ENCODE data around the gene IGF2. TPM values are rescaled to one million over a fixed set of nuclear protein-coding genes. Genes with fewer than 3 reads are reported as not detected.

The IGF2 gene
- total RNA-seq, 1 donor from 2014 or later, result 21.5 TPM

DNA sequence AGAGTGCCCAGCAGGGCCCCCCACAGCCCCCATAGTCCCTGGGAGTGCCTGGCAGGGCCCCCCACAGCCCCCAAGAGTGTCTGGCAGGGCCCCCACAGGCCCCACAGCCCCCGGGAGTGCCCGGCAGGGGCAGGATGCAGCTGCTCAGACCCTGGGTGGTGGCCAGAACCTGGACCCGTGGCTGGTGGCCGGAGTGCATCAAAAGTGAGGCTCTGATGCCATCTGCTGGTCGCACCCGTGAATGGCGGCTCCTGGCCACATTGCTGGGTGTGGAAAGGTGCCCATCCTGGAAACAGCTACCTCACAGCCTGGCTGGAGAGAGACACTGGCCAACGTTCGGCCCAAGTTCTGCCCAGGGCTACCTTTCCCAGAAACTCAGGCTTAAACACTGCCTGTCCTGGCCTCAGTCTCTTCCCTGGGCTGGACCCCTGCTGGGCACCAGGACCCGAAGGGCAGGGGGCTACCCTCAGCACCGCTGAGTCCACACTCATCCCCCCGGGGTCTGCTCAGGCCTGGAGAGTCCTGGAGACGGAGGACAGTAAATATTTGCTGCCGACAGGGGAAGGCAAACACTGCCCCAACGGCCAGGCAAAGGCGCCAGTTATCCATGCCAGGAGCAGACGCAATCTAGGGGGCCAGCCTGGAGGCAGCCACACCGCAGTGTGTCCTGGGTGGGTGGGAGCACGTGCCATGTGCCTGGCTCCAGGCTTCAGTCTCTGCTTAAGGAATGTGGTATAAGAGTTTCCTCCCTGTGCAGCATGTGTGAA, 17.4 kb upstream of the IGF2 start:
- Mint-ChIP-seq H3K4me3 (ENCODE audit: unreplicated experiment) (no peak overlapping the region), H3K27me3 (ENCODE audit: unreplicated experiment) (peaks cover 2% of the 10 kb centered on the region), H3K9me3 (ENCODE audit: unreplicated experiment) (peaks cover 2% of the 10 kb centered on the region), H3K4me1 (ENCODE audit: low read depth, unreplicated experiment) (no peaks in the 10 kb centered on the region), H3K36me3 (ENCODE audit: unreplicated experiment) (no peaks in the 10 kb centered on the region), H3K27ac (ENCODE audit: unreplicated experiment) (no peak overlapping the region)
- TF ChIP-seq, protein P1, sequence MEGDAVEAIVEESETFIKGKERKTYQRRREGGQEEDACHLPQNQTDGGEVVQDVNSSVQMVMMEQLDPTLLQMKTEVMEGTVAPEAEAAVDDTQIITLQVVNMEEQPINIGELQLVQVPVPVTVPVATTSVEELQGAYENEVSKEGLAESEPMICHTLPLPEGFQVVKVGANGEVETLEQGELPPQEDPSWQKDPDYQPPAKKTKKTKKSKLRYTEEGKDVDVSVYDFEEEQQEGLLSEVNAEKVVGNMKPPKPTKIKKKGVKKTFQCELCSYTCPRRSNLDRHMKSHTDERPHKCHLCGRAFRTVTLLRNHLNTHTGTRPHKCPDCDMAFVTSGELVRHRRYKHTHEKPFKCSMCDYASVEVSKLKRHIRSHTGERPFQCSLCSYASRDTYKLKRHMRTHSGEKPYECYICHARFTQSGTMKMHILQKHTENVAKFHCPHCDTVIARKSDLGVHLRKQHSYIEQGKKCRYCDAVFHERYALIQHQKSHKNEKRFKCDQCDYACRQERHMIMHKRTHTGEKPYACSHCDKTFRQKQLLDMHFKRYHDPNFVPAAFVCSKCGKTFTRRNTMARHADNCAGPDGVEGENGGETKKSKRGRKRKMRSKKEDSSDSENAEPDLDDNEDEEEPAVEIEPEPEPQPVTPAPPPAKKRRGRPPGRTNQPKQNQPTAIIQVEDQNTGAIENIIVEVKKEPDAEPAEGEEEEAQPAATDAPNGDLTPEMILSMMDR (IDR thresholded peaks at IDR 0.05; ENCODE audit: partially characterized antibody, unreplicated experiment), result peak; percentile 90
- peak; percentile 91 for DNase-seq

DNA sequence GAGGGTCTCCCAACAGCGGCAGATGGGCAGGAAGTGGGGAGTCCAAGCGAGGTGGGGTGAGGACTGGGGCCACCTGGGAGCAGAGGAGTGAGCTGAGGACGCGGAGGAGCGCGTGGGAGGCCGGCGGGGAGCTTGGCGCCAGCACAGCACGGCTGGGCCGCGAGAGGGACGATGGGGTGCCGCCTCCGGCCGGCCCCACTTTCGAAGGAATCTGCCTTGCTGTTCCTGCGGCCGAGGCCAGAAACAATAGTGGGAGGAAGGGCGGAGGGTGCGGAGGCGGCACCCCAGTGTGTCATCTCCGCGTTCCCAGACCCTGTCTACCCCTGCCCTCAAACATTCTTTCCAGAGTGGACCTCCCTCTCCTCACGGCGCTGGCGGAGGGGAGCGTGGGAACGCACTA, 16.3 kb upstream of the IGF2 start:
- no peak overlapping the region for H3K4me3 Mint-ChIP-seq (ENCODE audit: unreplicated experiment)
- peaks cover 2% of the 10 kb centered on the region for H3K9me3 Mint-ChIP-seq (ENCODE audit: unreplicated experiment)
- H3K27ac Mint-ChIP-seq (ENCODE audit: unreplicated experiment), result no peak overlapping the region
- no peak for DNase-seq
- TF ChIP-seq, protein P1 (IDR thresholded peaks at IDR 0.05; ENCODE audit: partially characterized antibody, unreplicated experiment), result no peak
- peaks cover 5% of the 10 kb centered on the region for H3K27me3 Mint-ChIP-seq (ENCODE audit: unreplicated experiment)
- no peaks in the 10 kb centered on the region for H3K36me3 Mint-ChIP-seq (ENCODE audit: unreplicated experiment)
- peaks cover 4% of the 10 kb centered on the region for H3K4me1 Mint-ChIP-seq (ENCODE audit: low read depth, unreplicated experiment)

DNA sequence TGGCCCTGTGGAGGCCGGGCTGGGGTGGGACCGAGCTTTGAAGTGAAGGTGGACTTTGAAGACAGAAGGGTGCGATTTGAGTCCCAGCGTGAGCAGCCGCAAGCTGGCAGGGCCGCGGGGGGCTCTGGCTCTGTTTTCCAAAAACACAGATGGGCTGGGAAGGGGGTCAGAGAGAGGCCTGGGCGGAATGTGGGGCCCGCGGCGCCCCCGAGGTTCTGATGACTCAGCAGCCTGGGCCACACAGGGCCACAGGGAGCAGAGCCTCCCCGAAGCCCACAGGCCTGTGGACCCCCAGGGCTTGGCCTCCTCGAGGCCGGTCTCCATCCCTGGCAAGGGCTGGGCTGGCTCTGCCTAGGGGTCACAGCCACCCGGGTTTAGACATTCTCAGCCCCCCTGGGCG, 15.7 kb upstream of the IGF2 start:
- Mint-ChIP-seq H3K9me3 (ENCODE audit: unreplicated experiment) (no peaks in the 10 kb centered on the region), H3K36me3 (ENCODE audit: unreplicated experiment) (no peaks in the 10 kb centered on the region), H3K27me3 (ENCODE audit: unreplicated experiment) (peaks cover 5% of the 10 kb centered on the region), H3K4me1 (ENCODE audit: low read depth, unreplicated experiment) (peaks cover 6% of the 10 kb centered on the region), H3K4me3 (ENCODE audit: unreplicated experiment) (no peak overlapping the region), H3K27ac (ENCODE audit: unreplicated experiment) (no peak overlapping the region)
- no peak for DNase-seq
- TF ChIP-seq, protein P1 (IDR thresholded peaks at IDR 0.05; ENCODE audit: partially characterized antibody, unreplicated experiment), result no peak

DNA sequence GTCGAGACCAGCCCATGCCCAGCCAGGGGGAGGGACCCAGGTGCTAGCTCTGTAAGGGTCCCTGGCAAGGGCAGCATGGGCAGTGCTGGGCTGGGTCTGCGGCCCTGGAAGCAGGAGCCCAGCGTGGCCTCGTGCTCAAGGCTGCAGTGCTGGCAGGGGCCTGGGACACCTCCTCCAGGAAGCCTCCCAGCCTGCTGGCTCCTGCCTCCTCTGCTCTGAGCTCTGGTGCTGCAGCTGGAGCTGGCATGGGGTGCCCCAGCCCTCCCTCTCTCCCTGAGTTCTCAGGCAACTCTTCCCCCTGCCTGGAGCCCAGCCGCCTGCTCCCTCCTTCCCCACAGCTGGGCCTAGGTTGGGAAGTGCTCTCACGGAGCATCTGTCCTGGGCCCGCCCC, 15.0 kb upstream of the IGF2 start:
- no peak for DNase-seq
- H3K4me3 Mint-ChIP-seq (ENCODE audit: unreplicated experiment), result no peak overlapping the region
- TF ChIP-seq, protein P1 (IDR thresholded peaks at IDR 0.05; ENCODE audit: partially characterized antibody, unreplicated experiment), result no peak
- H3K4me1 Mint-ChIP-seq (ENCODE audit: low read depth, unreplicated experiment), result peaks cover 6% of the 10 kb centered on the region
- H3K27ac Mint-ChIP-seq (ENCODE audit: unreplicated experiment), result no peak overlapping the region
- peaks cover 5% of the 10 kb centered on the region for H3K27me3 Mint-ChIP-seq (ENCODE audit: unreplicated experiment)
- H3K9me3 Mint-ChIP-seq (ENCODE audit: unreplicated experiment), result no peaks in the 10 kb centered on the region
- H3K36me3 Mint-ChIP-seq (ENCODE audit: unreplicated experiment), result no peaks in the 10 kb centered on the region

DNA sequence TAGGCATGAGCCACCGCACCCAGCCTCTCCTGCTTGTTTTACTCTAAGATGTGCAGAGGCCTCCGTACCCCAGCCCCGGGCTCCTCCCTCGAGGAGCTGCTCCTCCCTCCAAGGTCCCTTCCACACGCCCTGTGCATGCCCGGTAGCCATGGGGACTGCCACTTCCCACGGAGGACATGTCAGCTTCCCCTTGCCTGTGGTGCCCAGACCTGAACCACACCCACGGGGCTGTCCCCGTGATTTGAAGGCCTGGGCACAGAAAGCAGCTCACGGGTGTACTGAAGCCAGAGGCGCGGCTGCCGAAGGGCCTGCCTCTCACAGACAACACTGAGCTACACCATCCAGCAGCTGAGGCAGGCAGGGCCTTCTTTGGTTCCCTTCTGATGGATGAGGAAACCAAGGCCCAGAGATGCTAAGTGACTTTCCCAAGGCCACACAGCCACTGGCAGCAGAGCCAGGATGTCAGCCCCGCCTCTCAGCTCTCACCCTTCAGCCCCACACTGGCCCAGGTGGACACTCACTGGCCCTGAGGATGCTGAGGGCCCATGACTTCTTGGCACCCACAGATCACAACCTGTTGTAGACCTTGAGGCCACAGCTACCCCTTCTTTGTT, 14.5 kb upstream of the IGF2 start:
- no peak for DNase-seq
- H3K27ac Mint-ChIP-seq (ENCODE audit: unreplicated experiment), result no peak overlapping the region
- no peaks in the 10 kb centered on the region for H3K36me3 Mint-ChIP-seq (ENCODE audit: unreplicated experiment)

More for the DNA sequence above, 14.5 kb upstream of the IGF2 start:
- peaks cover 5% of the 10 kb centered on the region for H3K27me3 Mint-ChIP-seq (ENCODE audit: unreplicated experiment)
- TF ChIP-seq, protein P1 (IDR thresholded peaks at IDR 0.05; ENCODE audit: partially characterized antibody, unreplicated experiment), result no peak
- H3K4me1 Mint-ChIP-seq (ENCODE audit: low read depth, unreplicated experiment), result peaks cover 6% of the 10 kb centered on the region
- H3K4me3 Mint-ChIP-seq (ENCODE audit: unreplicated experiment), result no peak overlapping the region
- H3K9me3 Mint-ChIP-seq (ENCODE audit: unreplicated experiment), result no peaks in the 10 kb centered on the region
